Measurements from ENCODE around the gene EFNB2. TPM values are rescaled to one million over a fixed set of nuclear protein-coding genes. Genes with fewer than 3 reads are reported as not detected.

EFNB2 gene
- total RNA-seq, 1 experiment from 2014 or later, result 17.5 TPM

- Histone ChIP-seq H3K36me3 (ENCODE audit: low read depth) (no peaks in the 10 kb centered on the region), H3K27ac (0 out of 2 replicates have a peak overlapping the region, but pooled peaks have one; percentile 1), H3K4me2 (peak overlapping the region; percentile 88), H3K9me2 (ENCODE audit: insufficient read depth) (no peaks in the 10 kb centered on the region), H3K9me3 (ENCODE audit: insufficient read depth, low read depth) (no peaks in the 10 kb centered on the region), H3K4me1 (replicated peaks; ENCODE audit: insufficient read depth) (peaks cover 31% of the 10 kb centered on the region), H3K27me3 (ENCODE audit: insufficient read depth, low read depth) (no peaks in the 10 kb centered on the region), H3F3A (ENCODE audit: insufficient read depth, low read depth) (peaks cover 4% of the 10 kb centered on the region; the same call in 1 of the 2 replicates), H3K4me3 (peak overlapping the region; percentile 69), H4K20me1 (ENCODE audit: insufficient read depth) (peaks cover 67% of the 10 kb centered on the region), H2AFZ (no peak overlapping the region), H3K79me2 (ENCODE audit: low read depth) (peaks cover 76% of the 10 kb centered on the region)
- CTCF ChIA-PET, result no interaction called here
- no peak for DNase-seq
- no TSS peak for BruUV-seq (replicated peaks)
- no peak for TF ChIP-seq EZH2 (IDR thresholded peaks at IDR 0.05; ENCODE audit: low read depth)
- TF ChIP-seq CTCF (conservative IDR thresholded peaks at IDR 0.05), result no peak
- POLR2A ChIA-PET (ENCODE audit: unreplicated experiment), result interaction anchor here (0.5 kb wide), 1 partner anchor 347 kb away, joined by 11 read pairs; no protein-coding TSS in a partner anchor
- intact Hi-C loops (cut with micrococcal nuclease; ENCODE audit: unreplicated experiment), result loop anchor here (10.0 kb wide), 1 partner anchor 200 kb away; no protein-coding TSS in a partner anchor
Measured at GRCh38 chr13:106565127-106565775, 29.8 kb upstream of the EFNB2 start.

GRCh38 chr13:106562301-106562700, 26.8 kb upstream of the EFNB2 start:
- Histone ChIP-seq H3K4me1 (replicated peaks; ENCODE audit: insufficient read depth) (peaks cover 27% of the 10 kb centered on the region), H3K4me3 (no peak overlapping the region), H3K27me3 (ENCODE audit: insufficient read depth, low read depth) (no peaks in the 10 kb centered on the region), H3K9me2 (ENCODE audit: insufficient read depth) (no peaks in the 10 kb centered on the region), H3K9me3 (ENCODE audit: insufficient read depth, low read depth) (no peaks in the 10 kb centered on the region), H3K79me2 (ENCODE audit: low read depth) (peaks cover 99% of the 10 kb centered on the region), H3F3A (ENCODE audit: insufficient read depth, low read depth) (peaks cover 4% of the 10 kb centered on the region; the same call in 1 of the 2 replicates), H4K20me1 (ENCODE audit: insufficient read depth) (peaks cover 96% of the 10 kb centered on the region), H3K27ac (no peak overlapping the region), H3K4me2 (no peak overlapping the region), H2AFZ (no peak overlapping the region), H3K36me3 (ENCODE audit: low read depth) (peaks cover 24% of the 10 kb centered on the region)
- no peak for DNase-seq
- ChIA-PET POLR2A (ENCODE audit: unreplicated experiment) (no interaction called here), CTCF (no interaction called here)
- no peak for TF ChIP-seq CTCF (conservative IDR thresholded peaks at IDR 0.05)
- TF ChIP-seq EZH2 (IDR thresholded peaks at IDR 0.05; ENCODE audit: low read depth), result no peak
- BruUV-seq (replicated peaks), result no TSS peak
- intact Hi-C loops (cut with micrococcal nuclease; ENCODE audit: unreplicated experiment), result loop anchor here (10.0 kb wide), 1 partner anchor 202 kb away; no protein-coding TSS in a partner anchor

GRCh38 chr13:106561551-106562170, 26.2 kb upstream of the EFNB2 start:
- H3K4me2 ChIP-seq, result no peak overlapping the region
- no peak overlapping the region for H3K27ac ChIP-seq
- no peak for TF ChIP-seq CTCF (conservative IDR thresholded peaks at IDR 0.05)
- TF ChIP-seq EZH2 (IDR thresholded peaks at IDR 0.05; ENCODE audit: low read depth), result no peak
- peaks cover 98% of the 10 kb centered on the region for H3K79me2 ChIP-seq (ENCODE audit: low read depth)
- BruUV-seq (replicated peaks), result no TSS peak
- H4K20me1 ChIP-seq (ENCODE audit: insufficient read depth), result peaks cover 92% of the 10 kb centered on the region
- peaks cover 29% of the 10 kb centered on the region for H3K36me3 ChIP-seq (ENCODE audit: low read depth)
- intact Hi-C loops (cut with micrococcal nuclease; ENCODE audit: unreplicated experiment), result loop anchor here (10.0 kb wide), 1 partner anchor 203 kb away; no protein-coding TSS in a partner anchor
- H3K4me3 ChIP-seq, result no peak overlapping the region
- H3K4me1 ChIP-seq (replicated peaks; ENCODE audit: insufficient read depth), result peaks cover 27% of the 10 kb centered on the region
- H3K9me2 ChIP-seq (ENCODE audit: insufficient read depth), result no peaks in the 10 kb centered on the region
- no peaks in the 10 kb centered on the region for H3K9me3 ChIP-seq (ENCODE audit: insufficient read depth, low read depth)
- POLR2A ChIA-PET (ENCODE audit: unreplicated experiment), result no interaction called here
- H3K27me3 ChIP-seq (ENCODE audit: insufficient read depth, low read depth), result no peaks in the 10 kb centered on the region
- no peak for DNase-seq
- CTCF ChIA-PET, result no interaction called here
- no peak overlapping the region for H2AFZ ChIP-seq
- H3F3A ChIP-seq (ENCODE audit: insufficient read depth, low read depth), result peaks cover 4% of the 10 kb centered on the region; the same call in 1 of the 2 replicates
